Small intestine (tissue), 4 donors: Measurements from ENCODE around the gene ERP29. TPM values are rescaled to one million over a fixed set of nuclear protein-coding genes. Genes with fewer than 3 reads are reported as not detected.

Experiments
- polyA plus RNA-seq, 4 donors: library from polyadenylated mRNA; stranded (reverse) in 3 of 4; unstranded in 1 of 4; fragments of 200-250 nt in 3 of 4; fragments of 120-200 nt in 1 of 4; gene quantifications; one replicate each; pipeline versions ENCODE4 v1.2.1 to v1.2.3, GENCODE V29; 2013
- donor health status: healthy with polysubstance abuse.
- donor health status: Bipolar disorder and iron deficiency.
- donor health status: healthy.

ERP29 gene
- polyA plus RNA-seq, 4 donors: 64.9 to 213 (median 144) TPM

Other genes starting within 250 kb of the ERP29 start
- 100 to 1,000 TPM; 125 to 237 (median 185) TPM for gene ALDH2, start 246.5 kb upstream of the ERP29 start, polyA plus RNA-seq
- gene MAPKAPK5, start 171.2 kb upstream of the ERP29 start, polyA plus RNA-seq: 10 to 100 TPM; 28.4 to 64.8 (median 41.9) TPM
- 10 to 100 TPM in 2 of 4 donors, 1 to 10 TPM in 2; 6.7 to 19.3 (median 11.1) TPM for gene TMEM116, start 261 bp upstream of the ERP29 start, polyA plus RNA-seq
- gene NAA25, start 95.4 kb downstream of the ERP29 start, polyA plus RNA-seq: 10 to 100 TPM in 1 of 4 donors, 1 to 10 TPM in 3; 2.4 to 18.2 (median 4.3) TPM
- 10 to 100 TPM; 16.5 to 34.5 (median 17.9) TPM for gene TRAFD1, start 112.1 kb downstream of the ERP29 start, polyA plus RNA-seq